Mesothelial cell of epicardium (in vitro differentiated cells): Measurements from ENCODE around the gene PSMC3IP. TPM values are rescaled to one million over a fixed set of nuclear protein-coding genes. Genes with fewer than 3 reads are reported as not detected.
A peak's percentile ranks its signal among the peaks of the same experiment; 100 is the strongest.

Experiments used
- DNase-seq, 2 experiments: peaks; one replicate each; pipeline ENCODE4 v3.0.0; 2021; ENCODE audit warnings: low spot score in 2 of 2; ENCODE audit not compliant: unreplicated experiment in 2 of 2
- H3K27ac Mint-ChIP-seq: 2 replicates; pipeline ENCODE4 v1.8.0; 2021; ENCODE audit warnings: mixed read lengths
- H3K27me3 Mint-ChIP-seq: 2 replicates; pipeline ENCODE4 v1.8.0; 2021; ENCODE audit warnings: low read depth, mixed read lengths
- H3K36me3 Mint-ChIP-seq: 2 replicates; pipeline ENCODE4 v1.8.0; 2021; ENCODE audit warnings: mixed read lengths
- H3K4me1 Mint-ChIP-seq: 2 replicates; pipeline ENCODE4 v1.8.0; 2021; ENCODE audit warnings: mixed read lengths
- H3K4me3 Mint-ChIP-seq: 2 replicates; pipeline ENCODE4 v1.8.0; 2021; ENCODE audit warnings: mild to moderate bottlenecking, moderate library complexity, mixed read lengths
- H3K9me3 Mint-ChIP-seq: 2 replicates; pipeline ENCODE4 v1.8.0; 2021; ENCODE audit warnings: mixed read lengths
- CTCF ChIP-seq: fragments of 200-600 bp; sonication (generic); IDR thresholded peaks from one replicate; pipeline ENCODE4 v1.5.0; 2021; ENCODE audit warnings: antibody characterized with exemption; ENCODE audit not compliant: unreplicated experiment
- total RNA-seq: library from RNA; stranded (reverse); gene quantifications from 3 replicates; pipeline ENCODE4 v1.2.1, GENCODE V29; 2021

The PSMC3IP gene
- total RNA-seq, 1 donor from 2014 or later: 9.8 TPM

GRCh38 chr17:42573095-42573494, 4.4 kb downstream of the PSMC3IP start:
- Mint-ChIP-seq H3K36me3 (peaks cover 22% of the 10 kb centered on the region), H3K4me1 (peaks cover 17% of the 10 kb centered on the region), H3K27me3 (no peaks in the 10 kb centered on the region), H3K9me3 (no peaks in the 10 kb centered on the region), H3K4me3 (no peak overlapping the region), H3K27ac (no peak overlapping the region)
- no peak for DNase-seq
- TF ChIP-seq CTCF: no peak

GRCh38 chr17:42571435-42572225, 5.9 kb downstream of the PSMC3IP start:
- peaks cover 14% of the 10 kb centered on the region for H3K4me1 Mint-ChIP-seq
- no peak for DNase-seq
- H3K27ac Mint-ChIP-seq: no peak overlapping the region
- peaks cover 22% of the 10 kb centered on the region for H3K36me3 Mint-ChIP-seq
- TF ChIP-seq CTCF: no peak
- no peak overlapping the region for H3K4me3 Mint-ChIP-seq
- no peaks in the 10 kb centered on the region for H3K27me3 Mint-ChIP-seq
- H3K9me3 Mint-ChIP-seq: no peaks in the 10 kb centered on the region

GRCh38 chr17:42568341-42569111, 9.0 kb downstream of the PSMC3IP start:
- Mint-ChIP-seq H3K4me3 (peak overlapping the region; percentile 94), H3K27ac (no peak overlapping the region), H3K27me3 (no peaks in the 10 kb centered on the region), H3K36me3 (peaks cover 16% of the 10 kb centered on the region), H3K9me3 (no peaks in the 10 kb centered on the region), H3K4me1 (peaks cover 15% of the 10 kb centered on the region)
- DNase-seq: no peak
- no peak for TF ChIP-seq CTCF

GRCh38 chr17:42566883-42567573, 10.5 kb downstream of the PSMC3IP start, which contains the start of gene MLX:
TSS of gene MLX (plus strand) at chr17:42567100. CDS start at chr17:42567125, 25 bp downstream.
- H3K9me3 Mint-ChIP-seq: no peaks in the 10 kb centered on the region
- H3K4me1 Mint-ChIP-seq: peaks cover 26% of the 10 kb centered on the region
- H3K36me3 Mint-ChIP-seq: peaks cover 9% of the 10 kb centered on the region
- DNase-seq: peak; percentile 95
- H3K27me3 Mint-ChIP-seq: no peaks in the 10 kb centered on the region
- TF ChIP-seq CTCF: peak; percentile 9
- H3K27ac Mint-ChIP-seq: peak within 1 kb of the TSS; percentile 91
- H3K4me3 Mint-ChIP-seq: peak within 1 kb of the TSS; percentile 94

- Mint-ChIP-seq H3K4me1 (peaks cover 29% of the 10 kb centered on the region), H3K4me3 (peak overlapping the region; percentile 94), H3K27me3 (no peaks in the 10 kb centered on the region), H3K9me3 (no peaks in the 10 kb centered on the region), H3K27ac (peak overlapping the region; percentile 87), H3K36me3 (peaks cover 6% of the 10 kb centered on the region)
- DNase-seq: no peak
- no peak for TF ChIP-seq CTCF
Measured at GRCh38 chr17:42566215-42566882, 11.2 kb downstream of the PSMC3IP start.
